ENCODE results near the gene CGB1. TPM values are rescaled to one million over a fixed set of nuclear protein-coding genes. Genes with fewer than 3 reads are reported as not detected.

CGB1 gene
- total and polyA plus RNA-seq, 9 of the 15 experiments (the other 6 are each of a cell fraction or from before 2014, with no cell fraction given) = not detected

DNA sequence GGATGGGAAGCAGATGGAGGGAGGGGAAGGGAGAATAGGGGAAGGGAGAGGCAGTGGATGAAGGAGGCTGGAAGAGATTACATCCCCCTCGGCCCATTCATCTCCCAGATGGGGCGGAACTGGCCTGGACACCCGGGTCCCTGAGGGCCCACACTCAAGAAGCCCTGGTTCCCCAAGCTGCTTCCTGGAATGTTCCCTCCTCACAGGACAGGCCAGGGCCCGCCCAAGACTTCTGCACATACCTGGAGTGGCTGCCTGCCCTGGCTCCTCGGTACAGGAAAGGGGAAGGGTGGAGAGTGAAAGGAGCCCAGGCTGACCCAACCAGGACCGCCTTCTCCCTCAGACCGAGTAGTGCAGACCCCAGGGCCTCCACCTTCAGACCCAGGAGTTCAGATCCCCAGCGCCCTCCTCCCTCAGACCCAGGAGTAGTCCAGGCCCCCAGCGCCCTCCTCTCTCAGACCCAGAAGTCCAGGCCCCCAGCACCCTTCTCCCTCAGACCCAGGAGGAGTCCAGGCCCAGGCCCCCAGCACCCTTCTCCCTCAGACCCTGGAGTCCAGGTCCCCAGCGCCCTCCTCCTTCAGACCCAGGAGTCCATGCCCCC is 27.4 kb upstream of the CGB1 start (continued):
- TF ChIP-seq BRD9 (IDR thresholded peaks at IDR 0.05; ENCODE audit: low read depth, partially characterized antibody) (no peak), HSF4 (CRISPR knock-in tag; IDR thresholded peaks at IDR 0.05; ENCODE audit: borderline replicate concordance) (no peak), IRF2 (CRISPR knock-in tag; IDR thresholded peaks at IDR 0.05) (no peak), ELF2 (CRISPR knock-in tag; IDR thresholded peaks at IDR 0.05) (no peak), GTF2E2 (tag; IDR thresholded peaks at IDR 0.05) (no peak)
- TF ChIP-seq, protein P1, sequence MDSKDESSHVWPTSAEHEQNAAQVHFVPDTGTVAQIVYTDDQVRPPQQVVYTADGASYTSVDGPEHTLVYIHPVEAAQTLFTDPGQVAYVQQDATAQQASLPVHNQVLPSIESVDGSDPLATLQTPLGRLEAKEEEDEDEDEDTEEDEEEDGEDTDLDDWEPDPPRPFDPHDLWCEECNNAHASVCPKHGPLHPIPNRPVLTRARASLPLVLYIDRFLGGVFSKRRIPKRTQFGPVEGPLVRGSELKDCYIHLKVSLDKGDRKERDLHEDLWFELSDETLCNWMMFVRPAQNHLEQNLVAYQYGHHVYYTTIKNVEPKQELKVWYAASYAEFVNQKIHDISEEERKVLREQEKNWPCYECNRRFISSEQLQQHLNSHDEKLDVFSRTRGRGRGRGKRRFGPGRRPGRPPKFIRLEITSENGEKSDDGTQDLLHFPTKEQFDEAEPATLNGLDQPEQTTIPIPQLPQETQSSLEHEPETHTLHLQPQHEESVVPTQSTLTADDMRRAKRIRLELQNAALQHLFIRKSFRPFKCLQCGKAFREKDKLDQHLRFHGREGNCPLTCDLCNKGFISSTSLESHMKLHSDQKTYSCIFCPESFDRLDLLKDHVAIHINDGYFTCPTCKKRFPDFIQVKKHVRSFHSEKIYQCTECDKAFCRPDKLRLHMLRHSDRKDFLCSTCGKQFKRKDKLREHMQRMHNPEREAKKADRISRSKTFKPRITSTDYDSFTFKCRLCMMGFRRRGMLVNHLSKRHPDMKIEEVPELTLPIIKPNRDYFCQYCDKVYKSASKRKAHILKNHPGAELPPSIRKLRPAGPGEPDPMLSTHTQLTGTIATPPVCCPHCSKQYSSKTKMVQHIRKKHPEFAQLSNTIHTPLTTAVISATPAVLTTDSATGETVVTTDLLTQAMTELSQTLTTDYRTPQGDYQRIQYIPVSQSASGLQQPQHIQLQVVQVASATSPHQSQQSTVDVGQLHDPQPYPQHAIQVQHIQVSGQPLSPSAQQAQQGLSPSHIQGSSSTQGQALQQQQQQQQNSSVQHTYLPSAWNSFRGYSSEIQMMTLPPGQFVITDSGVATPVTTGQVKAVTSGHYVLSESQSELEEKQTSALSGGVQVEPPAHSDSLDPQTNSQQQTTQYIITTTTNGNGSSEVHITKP (IDR thresholded peaks at IDR 0.05; ENCODE audit: partially characterized antibody) = no peak
- TF ChIP-seq, protein P2, sequence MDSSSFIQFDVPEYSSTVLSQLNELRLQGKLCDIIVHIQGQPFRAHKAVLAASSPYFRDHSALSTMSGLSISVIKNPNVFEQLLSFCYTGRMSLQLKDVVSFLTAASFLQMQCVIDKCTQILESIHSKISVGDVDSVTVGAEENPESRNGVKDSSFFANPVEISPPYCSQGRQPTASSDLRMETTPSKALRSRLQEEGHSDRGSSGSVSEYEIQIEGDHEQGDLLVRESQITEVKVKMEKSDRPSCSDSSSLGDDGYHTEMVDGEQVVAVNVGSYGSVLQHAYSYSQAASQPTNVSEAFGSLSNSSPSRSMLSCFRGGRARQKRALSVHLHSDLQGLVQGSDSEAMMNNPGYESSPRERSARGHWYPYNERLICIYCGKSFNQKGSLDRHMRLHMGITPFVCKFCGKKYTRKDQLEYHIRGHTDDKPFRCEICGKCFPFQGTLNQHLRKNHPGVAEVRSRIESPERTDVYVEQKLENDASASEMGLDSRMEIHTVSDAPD (CRISPR knock-in tag; IDR thresholded peaks at IDR 0.05) = no peak
- TF ChIP-seq, protein P3, sequence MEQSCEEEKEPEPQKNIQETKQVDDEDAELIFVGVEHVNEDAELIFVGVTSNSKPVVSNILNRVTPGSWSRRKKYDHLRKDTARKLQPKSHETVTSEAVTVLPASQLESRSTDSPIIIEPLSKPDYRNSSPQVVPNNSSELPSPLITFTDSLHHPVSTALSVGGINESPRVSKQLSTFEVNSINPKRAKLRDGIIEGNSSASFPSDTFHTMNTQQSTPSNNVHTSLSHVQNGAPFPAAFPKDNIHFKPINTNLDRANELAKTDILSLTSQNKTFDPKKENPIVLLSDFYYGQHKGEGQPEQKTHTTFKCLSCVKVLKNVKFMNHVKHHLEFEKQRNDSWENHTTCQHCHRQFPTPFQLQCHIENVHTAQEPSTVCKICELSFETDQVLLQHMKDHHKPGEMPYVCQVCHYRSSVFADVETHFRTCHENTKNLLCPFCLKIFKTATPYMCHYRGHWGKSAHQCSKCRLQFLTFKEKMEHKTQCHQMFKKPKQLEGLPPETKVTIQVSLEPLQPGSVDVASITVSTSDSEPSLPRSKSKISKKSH (CRISPR knock-in tag; IDR thresholded peaks at IDR 0.05) = no peak

Data from K562 (cell line).